ENCODE data around the gene COA7. TPM values are rescaled to one million over a fixed set of nuclear protein-coding genes. Genes with fewer than 3 reads are reported as not detected.

COA7 gene
- total RNA-seq, 2 donors from 2014 or later = 23.5 to 29.9 TPM

DNA sequence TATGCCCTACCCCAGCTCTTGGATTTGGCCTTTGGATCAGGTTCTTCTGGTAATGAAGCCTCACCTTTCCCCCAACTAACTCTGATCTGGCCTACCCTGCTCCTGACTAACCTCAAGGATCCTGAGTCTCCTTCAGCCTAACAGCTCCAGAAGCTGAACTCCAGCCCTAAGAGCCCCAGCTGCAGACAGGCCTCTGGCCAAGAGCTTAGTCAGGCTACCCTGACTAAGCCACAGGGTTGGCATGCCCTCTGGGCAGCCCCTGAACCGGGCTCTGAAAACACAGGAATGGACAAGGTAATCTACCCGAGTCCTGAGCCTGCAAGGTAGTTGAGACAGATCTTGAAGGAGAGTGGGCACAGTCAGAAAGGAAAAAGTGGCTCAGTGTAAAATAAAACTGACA is 29.4 kb downstream of the COA7 start:
- Histone ChIP-seq H3K27ac (ENCODE audit: low read depth, low read length) (no peak overlapping the region), H3K4me3 (ENCODE audit: low read length) (no peak overlapping the region), H3K36me3 (ENCODE audit: control insufficient read depth, insufficient read depth, low read length) (no peaks in the 10 kb centered on the region), H3K4me1 (ENCODE audit: control insufficient read depth, insufficient read depth, low read length) (peaks cover 10% of the 10 kb centered on the region), H3K9ac (ENCODE audit: extremely low read depth, low read length, poor library complexity, severe bottlenecking) (no peak overlapping the region), H3K9me3 (ENCODE audit: control insufficient read depth, low read length) (no peaks in the 10 kb centered on the region), H3K27me3 (ENCODE audit: control insufficient read depth, insufficient read depth, low read length, poor library complexity, severe bottlenecking) (no peaks in the 10 kb centered on the region)
- H3K4me1 Mint-ChIP-seq = peaks cover 17% of the 10 kb centered on the region
- H3K27me3 Mint-ChIP-seq (ENCODE audit: insufficient read depth) = no peaks in the 10 kb centered on the region
- H3K9me3 Mint-ChIP-seq = no peaks in the 10 kb centered on the region
- DNase-seq = no peak
- 80 to 95% methylated on average over 1 to 2 of the region's 2 CpGs for WGBS, 2 experiments (ENCODE audit: insufficient coverage in 1 of 2, insufficient read length in 1 of 2)
- no peaks in the 10 kb centered on the region for H3K36me3 Mint-ChIP-seq (ENCODE audit: low read depth)
- TF ChIP-seq, protein P1, sequence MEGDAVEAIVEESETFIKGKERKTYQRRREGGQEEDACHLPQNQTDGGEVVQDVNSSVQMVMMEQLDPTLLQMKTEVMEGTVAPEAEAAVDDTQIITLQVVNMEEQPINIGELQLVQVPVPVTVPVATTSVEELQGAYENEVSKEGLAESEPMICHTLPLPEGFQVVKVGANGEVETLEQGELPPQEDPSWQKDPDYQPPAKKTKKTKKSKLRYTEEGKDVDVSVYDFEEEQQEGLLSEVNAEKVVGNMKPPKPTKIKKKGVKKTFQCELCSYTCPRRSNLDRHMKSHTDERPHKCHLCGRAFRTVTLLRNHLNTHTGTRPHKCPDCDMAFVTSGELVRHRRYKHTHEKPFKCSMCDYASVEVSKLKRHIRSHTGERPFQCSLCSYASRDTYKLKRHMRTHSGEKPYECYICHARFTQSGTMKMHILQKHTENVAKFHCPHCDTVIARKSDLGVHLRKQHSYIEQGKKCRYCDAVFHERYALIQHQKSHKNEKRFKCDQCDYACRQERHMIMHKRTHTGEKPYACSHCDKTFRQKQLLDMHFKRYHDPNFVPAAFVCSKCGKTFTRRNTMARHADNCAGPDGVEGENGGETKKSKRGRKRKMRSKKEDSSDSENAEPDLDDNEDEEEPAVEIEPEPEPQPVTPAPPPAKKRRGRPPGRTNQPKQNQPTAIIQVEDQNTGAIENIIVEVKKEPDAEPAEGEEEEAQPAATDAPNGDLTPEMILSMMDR (conservative IDR thresholded peaks at IDR 0.05) = no peak
- H3K27ac Mint-ChIP-seq = no peak overlapping the region
- H3K4me3 Mint-ChIP-seq = no peak overlapping the region

DNA sequence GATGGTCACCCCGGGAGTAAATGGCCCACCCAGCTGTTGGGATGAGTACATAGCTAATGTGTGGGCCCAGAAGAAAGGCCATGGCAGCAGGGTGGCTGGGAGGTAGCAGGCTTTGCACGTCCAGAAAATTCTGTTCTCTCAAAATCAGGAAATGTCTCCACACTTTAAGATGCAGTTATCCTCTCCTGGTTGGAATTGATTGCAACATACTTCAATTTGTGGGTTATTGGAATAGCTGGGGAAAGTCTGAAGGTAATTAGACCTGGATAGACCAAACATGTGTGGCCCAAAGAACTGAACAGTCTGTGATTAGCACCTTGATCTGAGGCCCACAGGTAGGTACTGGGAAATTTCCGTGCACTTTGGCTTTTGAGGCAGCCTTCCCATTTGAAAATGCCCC is 30.2 kb downstream of the COA7 start:
- Mint-ChIP-seq H3K36me3 (ENCODE audit: low read depth) (no peaks in the 10 kb centered on the region), H3K27me3 (ENCODE audit: insufficient read depth) (no peaks in the 10 kb centered on the region), H3K4me3 (no peak overlapping the region), H3K4me1 (peaks cover 21% of the 10 kb centered on the region), H3K9me3 (no peaks in the 10 kb centered on the region), H3K27ac (no peak overlapping the region)
- H3K9ac ChIP-seq (ENCODE audit: extremely low read depth, low read length, poor library complexity, severe bottlenecking) = no peak overlapping the region
- H3K9me3 ChIP-seq (ENCODE audit: control insufficient read depth, low read length) = no peaks in the 10 kb centered on the region
- no peaks in the 10 kb centered on the region for H3K27me3 ChIP-seq (ENCODE audit: control insufficient read depth, insufficient read depth, low read length, poor library complexity, severe bottlenecking)
- H3K4me3 ChIP-seq (ENCODE audit: low read length) = no peak overlapping the region
- no peak for DNase-seq
- no peaks in the 10 kb centered on the region for H3K36me3 ChIP-seq (ENCODE audit: control insufficient read depth, insufficient read depth, low read length)
- peaks cover 10% of the 10 kb centered on the region for H3K4me1 ChIP-seq (ENCODE audit: control insufficient read depth, insufficient read depth, low read length)
- H3K27ac ChIP-seq (ENCODE audit: low read depth, low read length) = no peak overlapping the region
- WGBS, 2 experiments (ENCODE audit: insufficient coverage in 1 of 2, insufficient read length in 1 of 2) = 91 to 100% methylated on average over 2 to 3 of the region's 3 CpGs
- TF ChIP-seq, protein P1 (conservative IDR thresholded peaks at IDR 0.05) = no peak

DNA sequence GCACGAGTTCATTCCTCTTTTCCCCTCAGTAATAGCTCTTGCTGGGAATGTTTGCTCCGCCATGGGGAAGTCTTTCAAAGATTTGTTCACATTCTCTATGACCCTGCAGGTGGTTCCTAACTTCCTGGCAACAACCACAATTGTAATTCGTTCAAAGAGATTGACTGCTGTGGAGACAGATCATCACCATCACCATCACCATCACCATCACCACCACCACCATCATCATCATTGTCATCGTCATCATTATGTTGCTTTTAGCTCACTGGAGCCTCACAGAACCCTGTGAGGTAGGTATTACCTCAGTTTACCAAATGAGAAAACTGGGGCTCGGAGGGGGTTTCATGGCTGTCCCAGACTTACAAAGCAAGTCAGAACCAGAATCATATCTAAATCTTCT is 30.9 kb downstream of the COA7 start:
- Histone ChIP-seq H3K27me3 (ENCODE audit: control insufficient read depth, insufficient read depth, low read length, poor library complexity, severe bottlenecking) (no peaks in the 10 kb centered on the region), H3K27ac (ENCODE audit: low read depth, low read length) (no peak overlapping the region), H3K9ac (ENCODE audit: extremely low read depth, low read length, poor library complexity, severe bottlenecking) (no peak overlapping the region), H3K36me3 (ENCODE audit: control insufficient read depth, insufficient read depth, low read length) (no peaks in the 10 kb centered on the region), H3K4me1 (ENCODE audit: control insufficient read depth, insufficient read depth, low read length) (peaks cover 13% of the 10 kb centered on the region), H3K9me3 (ENCODE audit: control insufficient read depth, low read length) (no peaks in the 10 kb centered on the region), H3K4me3 (ENCODE audit: low read length) (no peak overlapping the region)
- TF ChIP-seq, protein P1 (conservative IDR thresholded peaks at IDR 0.05) = no peak
- H3K27me3 Mint-ChIP-seq (ENCODE audit: insufficient read depth) = no peaks in the 10 kb centered on the region
- no peak overlapping the region for H3K4me3 Mint-ChIP-seq
- H3K36me3 Mint-ChIP-seq (ENCODE audit: low read depth) = no peaks in the 10 kb centered on the region
- peaks cover 25% of the 10 kb centered on the region for H3K4me1 Mint-ChIP-seq
- DNase-seq = no peak
- WGBS, 2 experiments (ENCODE audit: insufficient coverage in 1 of 2, insufficient read length in 1 of 2) = 87 to 90% methylated on average over 3 to 5 of the region's 5 CpGs
- no peaks in the 10 kb centered on the region for H3K9me3 Mint-ChIP-seq
- no peak overlapping the region for H3K27ac Mint-ChIP-seq
